ENCODE results near the gene IRX4. TPM values are rescaled to one million over a fixed set of nuclear protein-coding genes. Genes with fewer than 3 reads are reported as not detected.
A peak's percentile ranks its signal among the peaks of the same experiment; 100 is the strongest.

IRX4 gene
- total RNA-seq, 1 donor from 2014 or later, result 18.6 TPM

DNA sequence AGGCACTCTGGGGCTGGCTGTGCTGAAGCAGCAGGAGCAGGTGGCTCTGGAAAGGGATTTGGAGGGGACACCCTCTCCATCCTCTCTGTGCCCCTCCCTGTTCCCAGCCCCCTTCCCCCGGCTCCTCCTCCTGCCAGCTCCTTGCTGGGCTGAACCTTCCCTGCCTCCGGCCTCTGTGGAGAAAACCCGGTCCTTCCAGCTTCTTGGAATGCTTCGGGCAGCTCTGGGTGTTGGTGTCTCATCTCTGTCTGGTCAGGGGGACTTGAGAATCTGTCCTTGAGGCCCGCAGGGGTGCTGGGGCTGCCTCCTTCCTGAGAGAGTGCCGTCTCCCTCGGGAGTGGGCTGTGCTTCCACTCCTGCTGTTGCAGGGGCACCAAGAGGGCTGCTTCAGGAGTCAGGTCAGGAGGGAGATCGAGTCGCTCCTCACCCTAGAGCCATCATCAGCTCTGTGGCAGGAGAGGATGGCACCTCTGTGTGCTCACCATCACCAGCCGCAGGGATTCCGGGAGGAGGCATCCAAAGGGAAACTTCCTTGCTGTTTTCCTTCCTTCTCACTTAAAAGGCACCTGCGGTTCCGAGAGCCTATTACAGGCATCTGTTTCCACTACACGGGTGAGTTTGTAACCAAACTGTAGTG is 50.9 kb downstream of the IRX4 start:
- Histone ChIP-seq H3K36me3 (peaks cover 15% of the 10 kb centered on the region), H3K4me3 (no peak overlapping the region), H3K4me1 (peaks cover 28% of the 10 kb centered on the region), H3K27me3 (ENCODE audit: low read depth) (peaks cover 12% of the 10 kb centered on the region), H3K27ac (replicated peaks) (peak overlapping the region; percentile 50), H3K9me3 (replicated peaks) (no peaks in the 10 kb centered on the region)
- TF ChIP-seq, protein P1, sequence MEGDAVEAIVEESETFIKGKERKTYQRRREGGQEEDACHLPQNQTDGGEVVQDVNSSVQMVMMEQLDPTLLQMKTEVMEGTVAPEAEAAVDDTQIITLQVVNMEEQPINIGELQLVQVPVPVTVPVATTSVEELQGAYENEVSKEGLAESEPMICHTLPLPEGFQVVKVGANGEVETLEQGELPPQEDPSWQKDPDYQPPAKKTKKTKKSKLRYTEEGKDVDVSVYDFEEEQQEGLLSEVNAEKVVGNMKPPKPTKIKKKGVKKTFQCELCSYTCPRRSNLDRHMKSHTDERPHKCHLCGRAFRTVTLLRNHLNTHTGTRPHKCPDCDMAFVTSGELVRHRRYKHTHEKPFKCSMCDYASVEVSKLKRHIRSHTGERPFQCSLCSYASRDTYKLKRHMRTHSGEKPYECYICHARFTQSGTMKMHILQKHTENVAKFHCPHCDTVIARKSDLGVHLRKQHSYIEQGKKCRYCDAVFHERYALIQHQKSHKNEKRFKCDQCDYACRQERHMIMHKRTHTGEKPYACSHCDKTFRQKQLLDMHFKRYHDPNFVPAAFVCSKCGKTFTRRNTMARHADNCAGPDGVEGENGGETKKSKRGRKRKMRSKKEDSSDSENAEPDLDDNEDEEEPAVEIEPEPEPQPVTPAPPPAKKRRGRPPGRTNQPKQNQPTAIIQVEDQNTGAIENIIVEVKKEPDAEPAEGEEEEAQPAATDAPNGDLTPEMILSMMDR (IDR thresholded peaks at IDR 0.05; ENCODE audit: borderline replicate concordance), result no peak
- no peak for DNase-seq
- intact Hi-C loops (cut with micrococcal nuclease), result no loop called here

DNA sequence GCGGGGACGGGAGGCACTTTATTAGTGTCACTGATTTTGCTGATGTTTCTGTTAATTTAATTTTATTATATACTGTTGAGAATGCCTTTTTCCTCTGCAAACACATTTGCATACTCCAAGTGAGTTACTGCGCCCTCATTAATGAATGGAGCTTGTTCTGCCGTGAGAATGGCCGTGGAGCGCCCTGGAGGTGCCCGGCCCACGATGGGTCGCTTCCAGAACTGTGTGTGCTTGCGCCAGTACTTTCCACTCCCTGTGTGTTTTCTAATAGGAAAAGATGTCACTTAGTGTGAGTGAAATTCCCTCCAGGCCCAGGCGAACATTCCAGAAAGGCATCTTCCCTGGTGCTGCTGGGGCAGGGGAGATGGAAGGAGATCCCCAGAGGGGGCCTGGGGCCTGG is 51.5 kb downstream of the IRX4 start:
- intact Hi-C loops (cut with micrococcal nuclease), result no loop called here
- H3K36me3 ChIP-seq, result peaks cover 20% of the 10 kb centered on the region
- TF ChIP-seq, protein P1 (IDR thresholded peaks at IDR 0.05; ENCODE audit: borderline replicate concordance), result no peak
- H3K27me3 ChIP-seq (ENCODE audit: low read depth), result peaks cover 8% of the 10 kb centered on the region
- H3K27ac ChIP-seq (replicated peaks), result no peak overlapping the region
- H3K9me3 ChIP-seq (replicated peaks), result no peaks in the 10 kb centered on the region
- peaks cover 22% of the 10 kb centered on the region for H3K4me1 ChIP-seq
- DNase-seq, result no peak
- no peak overlapping the region for H3K4me3 ChIP-seq

- H3K27me3 ChIP-seq (ENCODE audit: low read depth), result peaks cover 8% of the 10 kb centered on the region
- TF ChIP-seq, protein P1 (IDR thresholded peaks at IDR 0.05; ENCODE audit: borderline replicate concordance), result no peak
- H3K27ac ChIP-seq (replicated peaks), result no peak overlapping the region
- H3K4me3 ChIP-seq, result no peak overlapping the region
- no peaks in the 10 kb centered on the region for H3K9me3 ChIP-seq (replicated peaks)
- DNase-seq, result no peak
- peaks cover 26% of the 10 kb centered on the region for H3K36me3 ChIP-seq
- peaks cover 19% of the 10 kb centered on the region for H3K4me1 ChIP-seq
- intact Hi-C loops (cut with micrococcal nuclease), result no loop called here
Observed at GRCh38 chr5:1830571-1831228, 52.0 kb downstream of the IRX4 start.

- Histone ChIP-seq H3K27me3 (ENCODE audit: low read depth) (no peaks in the 10 kb centered on the region), H3K9me3 (replicated peaks) (no peaks in the 10 kb centered on the region), H3K27ac (replicated peaks) (no peak overlapping the region), H3K4me1 (peaks cover 10% of the 10 kb centered on the region), H3K4me3 (no peak overlapping the region), H3K36me3 (peaks cover 52% of the 10 kb centered on the region)
- DNase-seq, result no peak
- intact Hi-C loops (cut with micrococcal nuclease), result no loop called here
- TF ChIP-seq, protein P1 (IDR thresholded peaks at IDR 0.05; ENCODE audit: borderline replicate concordance), result no peak
Observed at GRCh38 chr5:1827886-1828397, 54.8 kb downstream of the IRX4 start.

Other genes with a start within 250 kb of the IRX4 start
- gene MRPL36, start 83.1 kb downstream of the IRX4 start, total RNA-seq, result 57.4 TPM
- gene NDUFS6, start 81.5 kb downstream of the IRX4 start, total RNA-seq, result 122 TPM